ENCODE data around the gene NAB1.

NAB1 gene

GRCh38 chr2:190723397-190724090 is 74.7 kb downstream of the NAB1 start:
- TF ChIP-seq EZH2 (IDR thresholded peaks at IDR 0.05; ENCODE audit: borderline replicate concordance, low read length) (no peak), CTCF (IDR thresholded peaks at IDR 0.05; ENCODE audit: low read length) (no peak)
- H2AFZ ChIP-seq (ENCODE audit: low read length) = no peak overlapping the region
- no peak overlapping the region for H3K9ac ChIP-seq (ENCODE audit: low read length)

GRCh38 chr2:190726255-190726654 is 77.4 kb downstream of the NAB1 start:
- no peak overlapping the region for H3K4me3 ChIP-seq (ENCODE audit: low read depth, low read length, poor library complexity, severe bottlenecking)
- no peaks in the 10 kb centered on the region for H3K79me2 ChIP-seq (ENCODE audit: insufficient read depth, low read length)
- no peak overlapping the region for H3K9ac ChIP-seq (ENCODE audit: low read length)
- no peaks in the 10 kb centered on the region for H3K36me3 ChIP-seq (ENCODE audit: insufficient read depth, low read length)
- no peaks in the 10 kb centered on the region for H3K27me3 ChIP-seq (ENCODE audit: insufficient read depth, low read length)
- H4K20me1 ChIP-seq (ENCODE audit: insufficient read depth, low read length) = no peaks in the 10 kb centered on the region
- H2AFZ ChIP-seq (ENCODE audit: low read length) = no peak overlapping the region
- H3K9me3 ChIP-seq (ENCODE audit: low read length) = no peaks in the 10 kb centered on the region
- H3F3A ChIP-seq (ENCODE audit: insufficient read depth, low read length) = no peaks in the 10 kb centered on the region
- H3K9me2 ChIP-seq (ENCODE audit: low read depth, low read length) = no peaks in the 10 kb centered on the region
- no peak overlapping the region for H3K4me2 ChIP-seq (ENCODE audit: low read length)
- H3K4me1 ChIP-seq (ENCODE audit: insufficient read depth, low read length, severe bottlenecking) = no peaks in the 10 kb centered on the region
- TF ChIP-seq EZH2 (IDR thresholded peaks at IDR 0.05; ENCODE audit: borderline replicate concordance, low read length) = no peak
- TF ChIP-seq CTCF (IDR thresholded peaks at IDR 0.05; ENCODE audit: low read length) = no peak
- H3K27ac ChIP-seq (ENCODE audit: low read depth, low read length, poor library complexity, severe bottlenecking) = no peak overlapping the region

More at GRCh38 chr2:190723397-190724090, 74.7 kb downstream of the NAB1 start:
- Histone ChIP-seq H3K36me3 (ENCODE audit: insufficient read depth, low read length) (no peaks in the 10 kb centered on the region), H3K4me3 (ENCODE audit: low read depth, low read length, poor library complexity, severe bottlenecking) (no peak overlapping the region), H3K79me2 (ENCODE audit: insufficient read depth, low read length) (no peaks in the 10 kb centered on the region), H3K4me1 (ENCODE audit: insufficient read depth, low read length, severe bottlenecking) (no peaks in the 10 kb centered on the region), H3K27me3 (ENCODE audit: insufficient read depth, low read length) (no peaks in the 10 kb centered on the region), H4K20me1 (ENCODE audit: insufficient read depth, low read length) (no peaks in the 10 kb centered on the region), H3K9me3 (ENCODE audit: low read length) (no peaks in the 10 kb centered on the region), H3F3A (ENCODE audit: insufficient read depth, low read length) (no peaks in the 10 kb centered on the region), H3K4me2 (ENCODE audit: low read length) (no peak overlapping the region), H3K9me2 (ENCODE audit: low read depth, low read length) (no peaks in the 10 kb centered on the region), H3K27ac (ENCODE audit: low read depth, low read length, poor library complexity, severe bottlenecking) (no peak overlapping the region)

- H3K36me3 ChIP-seq (ENCODE audit: insufficient read depth, low read length) = no peaks in the 10 kb centered on the region
- H2AFZ ChIP-seq (ENCODE audit: low read length) = no peak overlapping the region
- no peaks in the 10 kb centered on the region for H4K20me1 ChIP-seq (ENCODE audit: insufficient read depth, low read length)
- no peak overlapping the region for H3K4me2 ChIP-seq (ENCODE audit: low read length)
- H3K27ac ChIP-seq (ENCODE audit: low read depth, low read length, poor library complexity, severe bottlenecking) = no peak overlapping the region
- H3K79me2 ChIP-seq (ENCODE audit: insufficient read depth, low read length) = no peaks in the 10 kb centered on the region
- no peaks in the 10 kb centered on the region for H3K9me2 ChIP-seq (ENCODE audit: low read depth, low read length)
- H3K27me3 ChIP-seq (ENCODE audit: insufficient read depth, low read length) = no peaks in the 10 kb centered on the region
- H3K4me3 ChIP-seq (ENCODE audit: low read depth, low read length, poor library complexity, severe bottlenecking) = no peak overlapping the region
- H3K9me3 ChIP-seq (ENCODE audit: low read length) = no peaks in the 10 kb centered on the region
- H3F3A ChIP-seq (ENCODE audit: insufficient read depth, low read length) = no peaks in the 10 kb centered on the region
- no peak for TF ChIP-seq EZH2 (IDR thresholded peaks at IDR 0.05; ENCODE audit: borderline replicate concordance, low read length)
- TF ChIP-seq CTCF (IDR thresholded peaks at IDR 0.05; ENCODE audit: low read length) = no peak
- no peak overlapping the region for H3K9ac ChIP-seq (ENCODE audit: low read length)
- H3K4me1 ChIP-seq (ENCODE audit: insufficient read depth, low read length, severe bottlenecking) = no peaks in the 10 kb centered on the region
Measured at GRCh38 chr2:190736355-190736754, 87.5 kb downstream of the NAB1 start.

Data from OCI-LY1 (cell line).